NCI-H187 (cell line): Measurements from ENCODE around the gene MRO.
"Not testable (repeated sequence)": the region's sequence is repeated elsewhere in the genome, so short reads cannot be mapped to it uniquely, and the experiment has no call there.

Experiments used
- DNase-seq, 2 experiments: peaks; one replicate each; lab custom pipeline; 2025; lab: John Stamatoyannopoulos, UW

MRO gene

DNA sequence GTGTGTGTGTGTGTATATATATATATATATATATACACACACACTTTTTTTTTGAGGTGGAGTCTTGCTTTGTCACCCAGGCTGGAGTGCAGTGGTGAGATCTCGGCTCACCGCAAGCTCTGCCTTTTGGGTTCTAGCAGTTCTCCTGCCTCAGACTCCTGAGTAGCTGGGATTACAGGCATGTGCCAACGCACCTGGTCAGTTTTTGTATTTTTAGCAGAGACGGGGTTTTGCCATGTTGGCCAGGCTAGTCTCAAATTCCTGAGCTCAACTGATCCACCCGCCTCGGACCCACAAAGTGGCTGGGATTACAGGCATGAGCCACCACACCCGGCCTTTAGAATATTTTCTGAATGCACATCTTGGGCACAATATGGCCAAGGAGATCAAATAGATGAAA is 13.7 kb upstream of the MRO start:
- not testable (repeated sequence) for DNase-seq

DNA sequence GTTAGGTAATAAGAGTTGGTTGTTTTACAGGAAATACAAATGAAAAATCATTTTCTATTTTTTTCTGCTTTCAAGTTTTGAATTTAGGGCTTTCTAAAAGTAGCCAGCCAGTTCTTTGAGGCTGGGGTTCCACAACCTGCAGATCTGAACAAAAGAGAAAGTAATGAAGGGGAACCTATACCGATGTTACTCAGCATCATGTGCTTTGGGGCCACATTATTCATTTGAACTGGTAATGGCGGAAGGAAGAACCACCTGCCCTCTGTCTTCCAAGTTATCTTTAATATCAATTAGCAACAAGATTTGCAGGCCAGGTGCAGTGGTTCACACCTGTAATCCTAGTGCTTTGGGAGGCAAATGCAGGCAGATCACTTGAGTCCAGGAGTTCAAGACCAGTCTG is 12.9 kb upstream of the MRO start:
- DNase-seq, result no peak

DNA sequence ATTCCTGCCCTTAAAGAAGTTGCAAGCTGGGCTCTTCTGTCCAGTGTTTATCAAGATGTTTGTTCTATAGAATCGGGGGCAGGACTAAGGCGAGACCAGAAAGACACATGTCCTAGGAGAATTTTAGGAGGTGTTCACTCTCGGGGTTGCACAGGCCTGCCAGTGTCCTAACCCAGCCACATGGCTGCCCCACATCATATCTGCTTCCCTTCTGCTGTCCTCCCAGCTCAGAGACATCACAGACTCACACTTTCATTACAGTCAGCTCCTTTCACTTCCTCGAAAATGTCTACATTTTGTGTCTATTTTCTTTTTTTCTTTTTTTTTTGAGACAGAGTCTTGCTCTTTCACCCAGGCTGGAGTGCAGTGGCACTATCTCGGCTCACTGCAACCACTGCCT is 10.7 kb upstream of the MRO start:
- DNase-seq, result no peak

DNA sequence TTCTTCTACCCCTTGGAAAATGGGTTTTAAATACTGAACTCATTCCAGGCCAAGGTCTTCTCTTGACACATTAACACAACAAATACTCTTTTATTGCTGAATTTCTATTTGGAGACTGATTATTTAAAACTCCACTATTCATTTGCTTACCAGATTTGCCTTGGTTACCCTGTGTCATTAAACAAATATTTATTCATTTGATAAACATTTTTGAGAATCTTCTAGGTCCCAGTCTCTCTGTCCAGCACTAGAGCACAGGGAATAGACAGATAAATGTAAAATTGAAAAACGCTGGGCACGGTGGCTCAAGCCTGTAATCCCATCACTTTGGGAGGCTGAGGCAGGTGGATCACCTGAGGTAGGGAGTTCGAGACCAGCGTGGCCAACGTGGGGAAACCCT is 9.8 kb upstream of the MRO start:
- DNase-seq, result no peak

DNA sequence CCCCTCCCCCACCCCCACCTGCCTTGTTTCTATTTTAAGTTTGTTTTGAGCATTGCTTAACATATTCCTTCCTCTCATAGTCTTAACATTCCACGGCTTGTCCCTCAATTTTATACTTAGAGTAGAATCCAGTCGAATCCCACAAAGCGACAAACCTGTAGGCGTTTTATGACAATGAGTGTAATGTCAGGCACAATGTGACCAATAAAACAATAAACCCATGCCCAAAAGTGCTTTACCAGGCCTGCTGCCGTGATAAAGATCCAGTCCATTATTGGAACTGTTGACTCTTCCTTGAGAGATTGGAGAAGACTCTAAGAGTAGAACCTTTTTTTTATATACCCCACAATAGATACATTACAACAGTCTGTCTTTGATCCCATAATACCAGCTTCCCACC is 6.2 kb upstream of the MRO start:
- DNase-seq, result no peak

DNA sequence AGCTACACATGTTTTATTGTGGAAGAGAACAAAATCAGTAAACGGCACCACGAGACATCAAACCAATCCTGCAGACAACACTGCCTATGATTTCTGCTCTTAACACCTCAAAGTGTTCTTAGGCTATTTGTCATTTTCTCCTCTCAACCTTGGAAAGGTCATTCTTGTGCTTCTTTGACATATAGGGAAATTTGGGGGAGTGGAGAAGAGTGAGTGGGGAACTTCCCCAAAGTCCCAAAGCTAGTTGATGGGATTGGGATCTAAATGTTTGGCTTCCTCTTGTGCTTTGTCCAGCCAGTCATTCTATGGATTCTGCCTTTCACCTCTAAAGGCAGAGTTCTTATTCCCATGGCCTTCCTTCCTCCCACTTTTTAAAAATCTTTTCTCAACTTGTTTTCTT is 5.8 kb upstream of the MRO start:
- DNase-seq, result no peak

DNA sequence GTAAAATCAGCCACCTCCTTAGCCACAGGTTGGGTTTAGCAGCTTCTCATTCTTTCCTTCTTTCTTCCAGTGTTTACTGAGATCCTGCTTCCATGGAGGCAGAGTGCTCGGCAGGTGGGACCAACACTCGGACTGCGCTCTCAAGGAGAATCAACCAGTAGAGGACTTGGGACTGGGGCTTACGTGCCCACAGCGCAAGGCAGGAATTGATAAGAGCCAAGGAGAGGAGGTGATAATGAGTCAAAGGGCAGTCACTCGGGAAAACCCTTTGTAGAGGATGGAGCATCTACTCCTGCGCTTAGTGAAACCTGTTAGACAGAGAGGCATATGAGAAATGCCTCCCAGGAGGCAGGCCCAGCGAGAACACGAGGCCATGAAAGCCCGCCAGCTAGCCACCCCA is 2.9 kb upstream of the MRO start:
- DNase-seq, result no peak

DNA sequence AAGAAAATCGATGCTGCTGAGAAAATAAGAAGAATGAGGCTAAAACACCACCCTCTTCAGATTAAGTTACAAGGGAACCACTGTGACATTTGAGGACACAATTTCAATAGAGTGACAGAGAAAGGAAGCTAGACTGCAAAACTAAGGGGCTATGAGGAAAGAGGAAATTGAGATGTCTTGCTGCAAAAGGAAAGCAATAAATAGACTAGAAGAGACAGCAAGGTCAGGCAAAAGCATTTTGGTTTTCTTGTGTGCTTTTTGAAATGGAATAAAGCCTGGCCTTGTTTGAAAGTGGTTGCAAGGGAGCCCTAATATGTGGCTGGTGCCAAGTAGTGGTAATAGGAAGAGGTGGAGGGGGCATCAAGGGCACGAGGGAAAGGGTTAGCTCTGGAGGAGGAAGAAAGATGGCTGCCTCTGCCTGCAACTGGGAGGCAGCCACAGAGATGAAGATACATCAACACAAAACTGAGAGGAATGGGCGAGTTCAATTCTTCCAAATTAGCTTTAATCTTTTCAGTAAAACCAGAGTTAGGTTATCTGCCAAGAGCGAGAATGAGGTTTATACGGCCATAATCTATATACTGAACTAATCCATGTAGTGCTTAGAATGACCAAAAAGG is 1.2 kb upstream of the MRO start:
- no peak for DNase-seq

DNA sequence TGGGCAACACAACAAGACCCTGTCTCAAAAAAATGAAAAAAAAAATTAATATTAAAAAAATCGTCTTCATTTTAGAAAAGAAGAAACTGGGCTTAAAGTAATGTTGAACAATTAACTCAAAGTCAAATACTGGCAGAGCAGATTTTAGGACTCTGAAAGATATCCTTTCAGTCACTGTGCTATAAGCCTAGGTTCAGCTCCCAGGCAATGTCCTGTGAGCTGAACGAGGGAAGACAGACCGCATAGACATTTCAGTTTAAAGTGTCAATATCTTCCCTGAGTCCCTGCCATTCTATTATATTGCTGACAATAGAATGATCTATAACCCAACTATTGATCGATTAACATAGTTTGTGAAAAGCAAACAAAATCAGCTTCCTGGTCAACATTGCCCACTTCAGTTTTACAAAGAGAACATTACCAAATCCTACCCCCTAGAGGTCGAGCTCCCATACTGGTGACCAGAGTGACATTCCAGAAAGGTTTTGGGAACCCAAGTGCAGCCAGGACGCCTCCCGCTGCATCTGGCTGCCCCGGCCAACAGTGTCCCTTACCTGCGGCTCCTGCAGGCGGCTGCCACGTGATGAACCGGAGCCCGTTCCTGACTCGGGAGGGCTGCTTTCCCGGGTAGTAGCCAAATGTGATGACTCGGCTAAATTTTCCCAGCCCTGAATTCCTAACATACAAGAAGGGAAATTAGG is 639 bp downstream of the MRO start:
- no peak for DNase-seq

DNA sequence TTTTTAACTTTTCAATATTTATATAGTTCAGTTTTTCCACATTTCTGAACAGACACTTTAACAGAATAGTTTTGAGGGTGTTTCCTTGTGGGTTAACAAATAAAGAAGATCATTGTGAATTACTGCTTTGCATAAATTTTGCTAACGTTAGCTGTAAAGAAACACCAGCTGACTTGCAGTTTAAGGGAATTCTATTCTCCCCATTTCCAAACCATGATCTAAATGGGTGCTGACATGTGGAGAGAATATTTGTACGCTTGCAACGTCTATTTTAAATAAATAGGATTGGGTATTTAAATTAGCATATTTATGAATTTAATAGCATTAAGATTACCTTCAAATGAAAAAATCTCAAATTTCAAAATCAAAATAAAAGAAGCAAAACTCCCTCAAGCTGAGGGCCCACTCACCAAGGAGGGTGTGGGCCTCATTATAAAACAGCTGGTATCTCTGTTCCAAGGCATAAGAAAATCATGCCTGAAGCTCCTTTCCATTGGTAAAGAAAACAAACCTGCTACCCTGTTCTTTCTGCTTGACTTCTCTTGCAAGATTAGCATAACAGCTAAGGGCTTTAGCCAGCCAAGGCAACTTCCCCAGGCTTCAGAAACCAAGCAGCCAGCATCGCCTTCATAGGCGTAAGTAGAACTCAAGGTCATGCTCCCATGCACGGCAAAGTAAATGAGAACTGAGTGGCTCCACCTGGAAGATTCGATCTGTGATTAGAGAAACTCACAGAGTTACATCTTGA is 3.2 kb downstream of the MRO start:
- DNase-seq, result peak in 1 of 2 experiments; percentile 53

DNA sequence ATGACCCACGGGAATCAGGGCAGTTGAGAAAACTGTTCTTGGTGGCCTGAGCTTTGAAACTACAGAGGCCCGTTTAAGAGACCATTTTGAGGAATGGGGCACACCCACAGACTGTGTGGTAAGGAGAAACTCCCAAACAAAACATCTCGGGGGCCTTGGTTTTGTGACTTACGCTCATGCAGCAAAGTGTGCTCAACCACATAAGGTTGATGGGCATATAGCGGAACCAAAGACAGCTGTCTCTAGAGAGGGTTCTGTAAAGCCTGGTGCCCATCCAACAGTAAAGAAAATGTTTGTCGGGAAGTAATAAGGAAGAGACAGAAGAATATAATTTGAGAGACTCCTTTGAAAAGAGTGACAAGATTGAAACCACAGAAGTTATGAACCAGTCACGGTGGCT is 5.4 kb downstream of the MRO start:
- DNase-seq, result no peak

DNA sequence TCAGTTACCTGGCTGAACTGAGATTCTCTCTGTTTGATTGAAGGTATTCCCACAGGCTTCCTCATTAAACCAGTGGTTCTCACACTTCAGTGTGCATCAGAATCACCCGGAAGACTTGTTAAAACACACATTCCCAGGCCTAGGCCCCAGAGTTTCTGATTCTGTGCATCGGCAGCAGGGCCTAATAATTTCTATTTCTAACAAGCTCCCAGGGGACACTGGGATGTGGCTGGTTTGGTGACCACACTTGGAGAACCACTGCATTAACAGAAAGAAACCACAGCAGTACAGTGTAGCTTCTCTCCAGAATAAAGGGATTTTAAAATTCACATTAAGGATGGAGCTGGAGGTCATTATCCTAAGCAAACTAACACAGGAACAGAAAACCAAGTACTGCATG is 6.5 kb downstream of the MRO start:
- DNase-seq, result no peak

DNA sequence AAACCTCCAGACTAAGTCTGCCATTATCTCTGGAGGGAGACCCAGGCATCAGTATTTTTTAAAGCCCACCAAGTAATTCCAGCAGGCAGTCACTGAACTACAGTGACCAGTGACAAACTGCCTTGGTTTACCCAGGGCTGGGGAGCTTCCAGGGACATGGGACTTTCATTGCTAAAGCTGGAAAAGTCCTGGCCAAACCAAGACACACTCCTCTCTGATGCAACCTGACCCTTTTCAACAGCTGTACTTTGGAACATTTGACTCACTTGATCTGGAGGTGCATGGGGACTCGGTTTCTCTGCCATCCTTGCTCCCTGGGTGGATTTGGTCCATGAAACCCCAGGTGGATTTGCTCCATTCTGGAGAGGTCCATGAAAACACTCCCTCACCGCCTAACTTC is 7.0 kb downstream of the MRO start:
- no peak for DNase-seq

DNA sequence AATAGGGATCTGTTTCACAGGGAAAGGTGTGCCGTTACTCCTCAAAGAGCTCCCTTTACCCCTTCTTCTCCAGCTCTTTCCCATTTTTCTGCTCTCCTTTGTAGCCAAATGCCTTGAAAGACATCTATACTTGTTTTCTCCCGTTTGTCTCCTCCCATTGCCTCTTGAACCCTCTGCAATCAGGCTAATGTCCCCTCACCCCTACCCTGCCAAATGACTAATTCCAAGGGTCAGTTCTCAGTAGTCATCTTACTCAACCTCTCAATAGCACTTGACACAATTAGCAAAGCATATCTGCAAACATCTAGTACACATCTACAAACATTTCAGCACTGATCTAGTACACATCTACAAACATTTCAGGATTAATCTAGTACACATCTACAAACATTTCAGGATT is 12.6 kb downstream of the MRO start:
- no peak for DNase-seq

DNA sequence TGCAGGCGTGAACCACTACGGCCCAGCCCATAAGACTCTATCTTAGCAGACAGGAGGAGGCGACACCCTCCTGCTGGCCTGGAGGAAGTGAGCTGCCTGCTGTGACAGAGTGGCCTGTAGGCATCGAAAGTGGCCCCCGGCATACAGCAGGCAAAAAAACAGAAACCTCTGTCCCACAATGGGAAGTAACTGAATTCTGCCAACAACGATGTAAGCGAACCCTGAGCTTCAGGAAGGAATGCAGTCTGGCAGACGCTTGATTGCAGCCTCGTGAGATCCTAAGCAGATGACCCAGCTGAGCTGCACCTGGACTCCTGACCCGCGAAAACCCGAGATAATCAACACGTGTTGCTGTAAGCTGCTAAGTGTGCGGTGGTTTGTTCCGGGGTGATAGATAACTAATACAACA is 13.6 kb downstream of the MRO start:
- DNase-seq, result no peak

DNA sequence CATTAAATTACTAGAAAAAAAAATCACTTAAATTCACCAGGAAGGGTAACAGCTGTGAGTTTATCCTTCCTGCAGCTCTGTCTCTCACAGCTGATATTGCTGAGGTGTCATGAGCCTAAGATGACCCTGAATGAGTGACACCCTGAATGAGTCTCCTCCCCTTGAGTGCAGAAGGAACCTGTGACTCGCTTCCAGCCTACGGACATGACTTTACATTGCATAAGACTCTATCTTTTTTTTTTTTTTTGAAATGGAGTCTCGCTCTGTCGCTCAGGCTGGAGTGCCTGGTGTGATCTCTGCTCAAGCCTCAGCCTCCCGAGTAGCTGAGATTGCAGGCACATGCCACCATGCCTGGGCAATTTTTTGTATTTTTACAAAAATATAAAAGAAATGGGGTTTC is 14.1 kb downstream of the MRO start:
- DNase-seq, result no peak

DNA sequence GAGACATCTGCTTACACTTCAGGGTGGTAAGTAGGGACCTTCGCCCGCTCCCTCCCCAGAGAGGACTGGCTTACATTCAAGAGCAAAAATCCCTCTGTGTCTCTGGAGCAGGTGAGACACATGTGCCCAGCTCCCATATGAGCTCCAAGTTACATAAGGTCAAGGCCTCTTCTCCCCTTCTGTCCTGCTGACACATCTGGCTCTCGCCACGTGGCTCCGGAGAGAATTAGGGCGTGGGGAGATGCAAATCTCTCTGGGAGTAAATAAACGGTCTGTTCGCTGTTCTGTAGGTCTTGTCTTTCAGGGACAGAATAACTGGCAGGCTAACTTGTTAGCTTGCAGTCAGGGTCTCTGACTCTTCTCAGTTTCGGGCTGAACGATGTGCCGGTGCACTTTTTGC is 16.2 kb downstream of the MRO start:
- DNase-seq, result no peak

DNA sequence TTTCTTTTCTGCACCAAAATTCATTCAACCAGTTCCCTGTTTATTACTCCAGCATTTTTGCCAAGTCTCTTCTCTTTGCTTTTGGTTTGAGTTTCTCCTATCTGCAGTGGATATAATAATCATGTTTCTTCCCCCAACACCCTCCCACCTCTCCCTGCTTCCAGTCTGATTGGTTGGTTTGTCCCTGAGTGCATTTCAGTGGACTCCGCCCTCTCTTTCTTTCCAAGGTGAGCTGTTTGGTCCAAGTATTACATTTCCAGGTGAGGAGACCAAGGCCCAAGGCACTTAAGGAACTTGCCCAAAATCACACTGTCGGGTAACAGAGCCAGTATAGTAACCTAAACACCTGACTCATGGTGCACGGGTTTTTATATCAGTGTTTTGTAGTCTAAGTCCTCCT is 17.7 kb downstream of the MRO start:
- no peak for DNase-seq

DNA sequence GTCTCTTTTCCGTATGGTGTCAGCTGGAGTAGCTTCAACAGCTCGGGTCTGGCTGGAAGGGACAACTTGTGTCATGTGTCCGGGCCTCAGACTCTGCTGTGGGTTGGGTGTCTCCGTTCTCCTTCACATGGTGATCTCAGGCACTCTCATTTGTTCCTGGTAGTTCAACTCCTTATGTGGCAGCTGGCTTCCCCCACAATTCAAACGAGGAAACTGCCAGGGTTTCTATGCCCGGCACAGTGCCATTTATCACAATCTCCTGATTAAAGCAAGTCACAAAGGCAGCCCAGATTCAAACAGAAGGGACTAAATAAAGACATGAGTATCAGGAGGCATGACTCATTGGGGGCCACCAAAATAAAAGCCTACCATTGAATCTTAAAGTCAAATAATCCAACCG is 22.7 kb downstream of the MRO start:
- DNase-seq, result no peak

DNA sequence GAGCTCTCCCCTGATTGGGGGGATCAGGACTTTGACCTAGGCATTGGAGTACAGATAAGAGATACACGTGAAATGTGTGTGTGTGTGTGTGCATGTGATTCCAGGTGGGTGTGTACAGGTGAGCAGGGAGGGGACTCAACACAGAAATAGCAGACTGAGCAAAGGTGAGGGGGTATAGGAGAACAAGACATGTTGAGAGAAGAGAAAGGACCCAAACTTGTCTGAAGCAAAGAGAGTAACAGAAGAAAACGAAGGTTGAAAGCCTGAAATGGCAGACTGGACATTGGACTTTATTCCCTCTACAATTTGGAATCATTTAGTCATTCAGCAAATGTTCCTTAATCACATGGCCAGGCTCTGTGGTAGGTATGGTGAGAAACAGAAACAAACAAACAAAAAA is 23.3 kb downstream of the MRO start:
- DNase-seq, result no peak

DNA sequence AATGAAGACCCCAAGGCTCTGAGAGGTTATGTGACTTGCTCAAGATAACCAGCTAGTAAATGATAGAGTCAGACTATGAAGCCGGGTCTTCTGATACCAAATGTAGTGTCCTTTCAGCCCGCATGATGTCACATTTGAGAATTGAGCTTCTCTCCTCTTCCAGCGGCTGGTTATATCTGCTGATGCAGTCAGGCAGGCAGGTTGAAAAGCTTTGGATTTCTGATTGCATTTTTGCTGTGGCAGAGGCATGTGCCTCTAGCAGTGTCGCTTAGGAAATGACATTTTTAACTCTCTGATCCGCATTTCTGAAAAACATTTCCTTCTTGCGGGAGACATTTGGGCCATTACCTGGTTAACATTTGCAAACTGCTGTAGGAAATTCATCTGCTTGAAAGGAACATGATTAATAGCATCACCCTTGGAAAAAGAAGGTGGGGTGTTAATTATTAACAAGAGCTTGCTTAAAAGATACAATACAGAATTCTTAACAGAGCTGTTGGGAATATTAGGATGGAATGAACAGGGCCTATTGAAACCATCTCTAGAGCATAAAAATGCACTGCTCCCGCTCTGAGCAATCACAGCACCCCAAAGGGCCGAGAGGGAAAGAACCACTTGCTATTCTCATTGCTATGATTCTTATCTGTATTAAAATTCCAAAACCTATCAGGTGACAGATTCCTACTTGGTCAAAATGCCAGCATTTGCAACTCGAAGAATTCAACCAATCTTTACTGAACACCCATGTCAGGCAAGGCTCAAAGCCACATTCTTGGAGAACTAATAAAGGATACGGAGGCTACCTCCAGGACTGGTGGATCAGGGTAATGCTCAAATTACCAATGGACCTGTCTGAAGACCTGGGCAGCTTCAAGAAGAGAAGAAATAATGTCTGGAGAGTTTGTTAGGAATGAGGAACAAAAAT is 25.9 kb downstream of the MRO start:
- DNase-seq, result no peak

DNA sequence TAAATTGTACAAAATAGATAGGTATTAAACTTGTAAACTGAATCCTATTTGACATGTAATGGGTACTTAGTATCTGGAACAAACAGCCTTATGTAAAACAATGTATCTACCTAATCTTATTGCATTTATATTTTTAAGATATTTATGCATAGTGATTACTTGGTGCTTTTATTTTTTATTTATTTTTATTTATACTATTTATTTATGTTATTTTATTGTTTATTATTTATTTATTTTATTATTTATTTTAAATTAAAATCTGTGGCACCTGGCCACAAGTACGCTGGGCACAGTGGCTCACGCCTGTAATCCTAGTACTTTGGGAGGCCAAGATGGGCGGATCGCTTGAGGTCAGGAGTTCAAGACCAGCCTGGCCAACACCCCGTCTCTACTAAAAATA is 26.9 kb downstream of the MRO start:
- no peak for DNase-seq
